ENCODE data around the gene ARFGEF3.

DNA sequence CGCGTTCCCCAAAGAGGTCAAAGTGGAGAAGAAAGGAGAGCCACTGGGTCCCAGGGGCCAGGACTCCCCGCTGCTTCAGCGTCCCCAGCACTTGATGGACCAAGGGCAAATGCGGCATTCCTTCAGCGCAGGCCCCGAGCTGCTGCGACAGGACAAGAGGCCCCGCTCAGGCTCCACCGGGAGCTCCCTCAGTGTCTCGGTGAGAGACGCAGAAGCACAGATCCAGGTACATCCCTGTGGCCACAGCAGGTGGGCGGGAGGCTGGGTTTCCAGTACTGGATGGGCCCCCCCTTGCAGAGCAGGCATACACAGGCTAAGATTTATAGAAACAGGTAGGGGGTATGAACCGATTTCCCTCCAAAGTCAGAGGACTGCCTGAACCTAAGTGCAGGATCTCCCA, 173.2 kb downstream of the ARFGEF3 start:
- no peak for TF ChIP-seq POLR2AphosphoS5 (IDR thresholded peaks at IDR 0.05; ENCODE audit: low read depth, low read length)
- no peak for TF ChIP-seq REST (IDR thresholded peaks at IDR 0.05; ENCODE audit: insufficient read depth in 1 of 2, low read depth in 2 of 2, low read length in 2 of 2)
- TF ChIP-seq TAF1 (IDR thresholded peaks at IDR 0.05; ENCODE audit: borderline replicate concordance, insufficient read depth, low read length): no peak
- TF ChIP-seq SIN3A (IDR thresholded peaks at IDR 0.05; ENCODE audit: borderline replicate concordance, insufficient read depth, low read length): no peak
